Measurements from ENCODE around the gene IGFN1.

IGFN1 gene

DNA sequence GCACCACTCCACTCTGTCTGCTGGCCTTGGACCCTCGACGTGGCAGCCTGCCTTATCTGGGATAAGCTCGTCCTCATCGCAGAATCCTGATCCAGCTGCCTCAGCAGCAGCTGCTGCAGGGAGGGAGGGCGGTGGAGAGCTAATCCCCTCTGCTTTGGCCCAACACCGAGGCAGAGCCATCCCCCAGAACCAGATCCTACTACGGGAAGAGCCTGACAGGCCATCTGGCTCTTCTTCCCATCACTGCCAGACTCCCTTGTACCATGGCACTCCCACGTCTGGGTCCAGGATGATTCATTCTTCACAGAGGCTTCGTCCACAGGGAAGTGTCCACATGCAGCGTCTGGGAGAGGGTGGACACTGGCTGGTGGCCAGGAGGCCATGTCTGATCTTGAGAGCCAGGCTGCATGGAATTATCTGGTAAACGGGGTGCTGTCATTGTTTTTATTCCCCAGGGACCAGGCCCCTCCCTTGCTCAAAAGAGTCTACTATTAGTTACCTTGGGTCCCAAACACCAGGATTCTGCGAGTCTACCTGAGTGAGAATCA, 78.1 kb downstream of the IGFN1 start:
- peak; percentile 75 for DNase-seq

DNA sequence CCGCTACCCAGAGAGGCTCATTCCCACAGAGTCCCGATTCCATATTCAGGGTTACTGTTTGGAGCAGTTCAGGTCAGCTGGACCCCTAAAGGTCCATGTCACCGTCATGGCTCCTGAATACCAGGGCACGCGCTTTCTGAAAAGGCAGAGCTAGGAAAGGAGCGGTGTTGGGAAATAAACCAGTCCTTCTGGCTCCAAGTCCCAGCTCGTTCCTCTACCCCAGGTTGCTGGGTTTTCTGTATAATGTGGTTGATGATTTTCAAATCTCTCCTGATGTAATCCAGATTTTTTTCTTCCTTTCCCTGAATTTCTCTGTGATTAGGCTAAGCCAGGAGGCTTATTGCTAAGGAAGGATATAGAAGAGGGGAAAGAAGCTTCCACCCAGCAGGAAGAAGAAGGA, 78.7 kb downstream of the IGFN1 start:
- DNase-seq = no peak

DNA sequence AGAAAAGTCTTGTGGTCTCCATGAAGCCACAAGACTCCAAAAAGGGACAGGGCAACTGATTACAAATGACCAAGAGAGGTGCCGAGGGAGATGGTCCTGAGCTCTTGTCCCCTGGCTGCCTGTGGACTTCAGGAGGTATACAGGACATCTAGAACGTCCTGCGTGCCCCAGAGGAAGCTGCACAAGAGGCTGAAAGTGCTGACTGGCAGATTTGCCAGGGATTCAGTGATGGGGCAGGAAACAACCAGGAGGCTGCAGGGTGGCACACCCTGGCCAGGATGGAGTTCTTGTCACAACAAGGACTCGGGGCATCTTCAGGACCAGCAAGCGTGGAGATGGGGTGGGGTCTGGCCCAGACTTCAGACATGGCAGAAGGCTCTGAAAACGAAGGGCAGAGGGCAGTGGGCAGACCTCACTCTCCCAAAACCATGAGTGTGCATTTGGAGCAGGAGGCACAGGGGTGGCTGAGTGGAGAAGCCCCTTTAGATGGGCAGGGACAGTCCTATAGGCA, 79.3 kb downstream of the IGFN1 start:
- no peak for DNase-seq

DNA sequence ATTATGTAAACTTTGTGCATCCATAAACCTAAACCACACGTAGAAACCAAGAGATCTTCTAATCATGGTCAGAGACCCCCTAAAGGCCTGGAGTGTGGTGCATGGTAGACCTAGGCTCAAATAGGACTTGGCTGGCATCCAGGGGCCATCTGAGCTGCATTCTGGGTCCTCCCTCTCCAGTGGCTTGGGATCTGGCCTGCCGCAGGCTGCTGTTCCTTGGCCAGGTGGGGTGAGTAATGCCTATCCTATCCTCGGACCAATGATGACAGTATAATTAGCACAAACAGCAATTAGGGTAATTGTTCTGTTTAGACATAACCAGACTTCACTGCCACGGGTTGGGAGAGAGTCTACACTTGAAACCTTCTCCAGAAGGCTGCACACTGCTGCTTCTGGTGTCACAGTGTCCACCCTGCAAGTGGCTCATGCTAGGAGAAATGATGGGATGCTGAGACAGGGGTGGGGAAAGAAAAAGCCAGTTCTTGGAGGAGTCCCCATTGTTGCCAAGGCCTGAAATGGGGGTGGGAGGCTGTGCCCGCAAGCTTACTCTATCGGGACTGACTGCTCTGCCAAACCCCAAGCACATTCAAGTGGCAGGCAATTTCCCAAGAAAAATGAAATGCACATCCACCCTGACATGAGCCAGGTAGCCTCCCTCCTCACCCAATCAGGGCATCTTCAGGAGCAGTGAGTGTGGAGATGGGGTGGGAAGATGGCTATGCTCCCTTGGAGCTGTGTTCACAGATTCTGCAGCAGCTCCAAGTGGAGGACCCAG, 80.2 kb downstream of the IGFN1 start:
- no peak for DNase-seq

DNA sequence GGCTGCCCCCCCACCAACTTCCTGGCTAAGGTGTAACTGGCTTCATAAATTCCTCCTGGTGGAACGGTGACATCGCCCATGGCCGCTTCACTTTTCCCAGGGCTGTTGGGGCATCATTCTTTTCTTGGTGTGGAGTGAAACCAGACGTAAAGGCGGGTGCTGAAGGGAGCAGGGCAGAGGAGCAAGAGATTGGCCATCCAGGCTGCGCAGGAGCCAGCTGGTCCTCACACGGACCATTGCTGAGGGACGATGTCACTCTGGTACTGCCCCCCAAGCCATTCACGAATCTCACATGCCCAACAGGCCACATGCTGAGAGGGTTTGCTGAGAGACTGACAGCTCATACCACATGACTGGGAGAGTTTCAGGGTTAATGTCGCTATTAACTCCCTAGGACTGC, 82.2 kb downstream of the IGFN1 start:
- no peak for DNase-seq

DNA sequence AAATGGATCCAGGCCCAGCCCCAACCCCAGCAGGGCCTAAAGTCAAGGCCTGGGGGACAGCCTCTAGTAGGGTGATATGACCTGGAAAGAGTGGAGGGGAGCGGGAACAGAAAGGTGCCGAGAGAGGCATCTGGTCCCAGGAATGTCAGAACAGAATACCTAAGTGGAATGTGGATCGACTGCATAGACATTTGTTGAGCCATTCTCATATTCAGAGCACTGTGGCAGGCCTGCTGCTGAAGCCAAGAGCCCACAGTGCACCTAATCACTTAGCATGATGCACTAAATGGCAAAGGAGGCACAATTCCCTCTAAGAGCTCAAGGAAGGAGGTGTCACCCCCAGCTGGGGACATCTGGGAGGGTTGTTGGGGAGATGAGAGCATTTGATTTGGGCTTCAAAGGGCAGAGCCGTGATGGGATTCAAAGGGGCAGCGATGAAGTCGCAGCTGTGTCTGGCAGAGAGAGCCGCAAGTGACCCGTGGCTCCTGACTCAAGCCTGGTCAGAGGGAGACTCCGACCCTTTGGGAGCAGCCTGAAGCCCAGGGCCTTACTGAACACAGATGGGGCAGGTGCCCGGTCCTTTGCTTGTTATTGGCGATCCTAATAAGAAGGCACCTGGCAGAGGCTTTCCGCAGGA, 84.1 kb downstream of the IGFN1 start:
- DNase-seq = no peak

DNA sequence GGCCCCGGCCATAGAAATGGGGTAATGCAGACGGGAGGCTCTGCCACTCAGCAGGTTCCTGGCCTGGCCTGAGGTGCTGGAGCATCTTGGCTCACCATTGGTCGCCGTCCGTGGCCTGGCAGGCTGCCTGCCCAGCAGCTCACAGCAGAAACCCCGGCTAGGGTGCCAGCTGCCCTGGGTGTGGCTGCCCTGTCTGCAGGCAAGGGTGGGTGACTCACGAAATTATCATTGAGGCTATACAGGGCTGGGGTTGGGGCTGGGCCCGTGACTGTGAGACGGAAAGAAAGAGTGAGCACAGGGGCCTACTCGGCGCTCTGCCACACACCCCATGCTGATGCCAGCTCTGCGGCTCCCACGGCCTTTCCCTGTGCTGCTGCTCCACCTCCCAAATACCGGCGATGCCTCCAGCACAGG, 84.6 kb downstream of the IGFN1 start:
- peak; percentile 73 for DNase-seq

DNA sequence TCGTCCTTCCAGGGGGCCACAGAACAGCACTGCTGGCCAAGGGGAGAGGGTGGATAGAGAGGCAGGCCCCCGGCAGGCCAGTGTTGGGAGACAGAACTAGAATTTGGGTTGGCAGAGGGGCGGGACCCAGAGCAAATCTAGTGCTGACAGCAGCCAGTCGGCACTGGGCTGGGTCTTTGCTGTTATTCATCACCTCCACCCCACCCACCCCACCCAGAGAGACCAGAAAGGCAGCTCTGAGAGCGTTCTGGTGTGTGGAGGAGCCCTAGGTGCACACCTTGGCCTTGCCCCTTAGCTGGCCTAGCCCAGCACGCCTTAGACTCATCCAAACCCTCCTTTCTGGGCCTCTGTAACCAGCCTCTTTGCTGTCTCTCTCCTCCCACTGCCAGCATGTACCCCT, 86.3 kb downstream of the IGFN1 start:
- no peak for DNase-seq

DNA sequence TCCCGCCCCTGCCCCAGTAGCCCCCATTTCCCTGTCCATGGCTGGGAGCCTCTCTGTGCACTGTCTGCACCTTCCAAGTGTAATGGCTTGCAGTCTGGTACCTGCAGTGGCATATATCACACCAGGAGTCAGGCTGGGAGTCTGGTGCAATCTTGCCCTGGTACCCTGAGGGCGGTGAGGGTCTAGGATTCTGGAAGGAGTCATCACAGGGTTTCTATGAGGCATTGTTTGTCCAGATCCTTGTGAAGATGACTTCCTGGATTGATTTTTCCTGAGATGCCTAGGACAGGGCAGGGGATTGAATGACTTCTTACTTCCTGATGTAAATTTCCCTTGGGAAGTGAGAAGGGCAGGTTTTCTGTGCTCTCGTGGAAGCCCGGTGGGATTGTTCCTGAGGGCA, 86.8 kb downstream of the IGFN1 start:
- no peak for DNase-seq

Measured in DMS 273 treated with DMSO at 0.1 percent for 48 hours (cell line).